NT2/D1 (cell line): ENCODE measurements around the gene KDM6B.

Source experiments
- DNase-seq: peaks from one replicate; pipeline ENCODE4 v3.0.0-alpha.2; 2011; ENCODE audit warnings: low read depth, low spot score
- H3K27me3 ChIP-seq: 2 replicates; pipeline ENCODE4 v1.6.0; 2011; ENCODE audit warnings: mild to moderate bottlenecking; ENCODE audit not compliant: insufficient read length, insufficient read depth
- H3K36me3 ChIP-seq: 2 replicates; pipeline ENCODE4 v1.6.1; 2011; ENCODE audit warnings: mild to moderate bottlenecking, low read length, mixed read lengths; ENCODE audit not compliant: insufficient read depth, insufficient read length
- H3K4me1 ChIP-seq: 2 replicates; pipeline ENCODE4 v1.5.1; 2011; ENCODE audit not compliant: insufficient read depth, insufficient read length
- H3K4me3 ChIP-seq: 2 replicates; pipeline ENCODE4 v1.5.1; 2011; ENCODE audit warnings: low read depth; ENCODE audit not compliant: insufficient read length
- H3K9ac ChIP-seq: 2 replicates; pipeline ENCODE4 v1.6.0; 2011; ENCODE audit warnings: low read depth; ENCODE audit not compliant: insufficient read length
- H3K9me3 ChIP-seq: 2 replicates; pipeline ENCODE4 v1.5.1; 2011; ENCODE audit warnings: mild to moderate bottlenecking, low read length; ENCODE audit not compliant: insufficient read depth
- SUZ12 ChIP-seq: IDR thresholded peaks from 2 replicates; pipeline ENCODE4 v1.6.1; 2011; ENCODE audit not compliant: insufficient read length, insufficient read depth; ENCODE audit errors: extremely low read depth
- YY1 ChIP-seq: IDR thresholded peaks from 2 replicates; pipeline ENCODE4 v1.6.1; 2011; ENCODE audit not compliant: insufficient read length, insufficient read depth
- ZNF274 ChIP-seq: IDR thresholded peaks from 2 replicates; pipeline ENCODE4 v1.6.1; 2011; ENCODE audit warnings: mild to moderate bottlenecking, low read depth, low read length

KDM6B gene

DNA sequence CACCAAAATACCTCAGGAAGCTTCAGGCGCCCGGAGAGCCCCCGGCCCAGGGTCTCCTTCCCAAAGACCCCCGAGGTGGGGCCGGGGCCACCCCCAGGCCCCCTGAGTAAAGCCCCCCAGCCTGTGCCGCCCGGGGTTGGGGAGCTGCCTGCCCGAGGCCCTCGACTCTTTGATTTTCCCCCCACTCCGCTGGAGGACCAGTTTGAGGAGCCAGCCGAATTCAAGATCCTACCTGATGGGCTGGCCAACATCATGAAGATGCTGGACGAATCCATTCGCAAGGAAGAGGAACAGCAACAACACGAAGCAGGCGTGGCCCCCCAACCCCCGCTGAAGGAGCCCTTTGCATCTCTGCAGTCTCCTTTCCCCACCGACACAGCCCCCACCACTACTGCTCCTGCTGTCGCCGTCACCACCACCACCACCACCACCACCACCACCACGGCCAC, 14.1 kb downstream of the KDM6B start:
- no peak overlapping the region for H3K4me3 ChIP-seq
- no peak for TF ChIP-seq ZNF274
- no peak for TF ChIP-seq YY1
- no peak for TF ChIP-seq SUZ12
- peaks cover 62% of the 10 kb centered on the region for H3K36me3 ChIP-seq
- H3K9ac ChIP-seq, result no peak overlapping the region
- no peaks in the 10 kb centered on the region for H3K9me3 ChIP-seq
- H3K27me3 ChIP-seq, result no peaks in the 10 kb centered on the region
- DNase-seq, result no peak
- peaks cover 6% of the 10 kb centered on the region for H3K4me1 ChIP-seq

GRCh38 chr17:7848739-7849129, 14.7 kb downstream of the KDM6B start:
- TF ChIP-seq YY1 (no peak), SUZ12 (no peak), ZNF274 (no peak)
- H3K9ac ChIP-seq, result no peak overlapping the region
- H3K9me3 ChIP-seq, result no peaks in the 10 kb centered on the region
- H3K36me3 ChIP-seq, result peaks cover 64% of the 10 kb centered on the region
- no peaks in the 10 kb centered on the region for H3K27me3 ChIP-seq
- DNase-seq, result no peak
- H3K4me3 ChIP-seq, result no peak overlapping the region
- peaks cover 6% of the 10 kb centered on the region for H3K4me1 ChIP-seq

- peaks cover 64% of the 10 kb centered on the region for H3K36me3 ChIP-seq
- no peak for TF ChIP-seq SUZ12
- no peak for TF ChIP-seq ZNF274
- no peak overlapping the region for H3K9ac ChIP-seq
- DNase-seq, result no peak
- H3K9me3 ChIP-seq, result no peaks in the 10 kb centered on the region
- no peak overlapping the region for H3K4me3 ChIP-seq
- no peaks in the 10 kb centered on the region for H3K27me3 ChIP-seq
- peaks cover 6% of the 10 kb centered on the region for H3K4me1 ChIP-seq
Measured at GRCh38 chr17:7849130-7849750, 15.2 kb downstream of the KDM6B start.

- H3K27me3 ChIP-seq, result no peaks in the 10 kb centered on the region
- DNase-seq, result no peak
- H3K9ac ChIP-seq, result no peak overlapping the region
- no peak overlapping the region for H3K4me3 ChIP-seq
- TF ChIP-seq SUZ12 (no peak), YY1 (no peak), ZNF274 (no peak)
- peaks cover 6% of the 10 kb centered on the region for H3K4me1 ChIP-seq
- H3K36me3 ChIP-seq, result peaks cover 64% of the 10 kb centered on the region
- no peaks in the 10 kb centered on the region for H3K9me3 ChIP-seq
Measured at GRCh38 chr17:7849751-7850504, 15.9 kb downstream of the KDM6B start.

- H3K27me3 ChIP-seq, result no peaks in the 10 kb centered on the region
- DNase-seq, result no peak
- H3K4me3 ChIP-seq, result no peak overlapping the region
- peaks cover 58% of the 10 kb centered on the region for H3K36me3 ChIP-seq
- H3K9me3 ChIP-seq, result no peaks in the 10 kb centered on the region
- H3K4me1 ChIP-seq, result peaks cover 6% of the 10 kb centered on the region
- H3K9ac ChIP-seq, result peak overlapping the region; percentile 10
- no peak for TF ChIP-seq YY1
- no peak for TF ChIP-seq ZNF274
- no peak for TF ChIP-seq SUZ12
Measured at GRCh38 chr17:7850701-7851437, 16.9 kb downstream of the KDM6B start.

DNA sequence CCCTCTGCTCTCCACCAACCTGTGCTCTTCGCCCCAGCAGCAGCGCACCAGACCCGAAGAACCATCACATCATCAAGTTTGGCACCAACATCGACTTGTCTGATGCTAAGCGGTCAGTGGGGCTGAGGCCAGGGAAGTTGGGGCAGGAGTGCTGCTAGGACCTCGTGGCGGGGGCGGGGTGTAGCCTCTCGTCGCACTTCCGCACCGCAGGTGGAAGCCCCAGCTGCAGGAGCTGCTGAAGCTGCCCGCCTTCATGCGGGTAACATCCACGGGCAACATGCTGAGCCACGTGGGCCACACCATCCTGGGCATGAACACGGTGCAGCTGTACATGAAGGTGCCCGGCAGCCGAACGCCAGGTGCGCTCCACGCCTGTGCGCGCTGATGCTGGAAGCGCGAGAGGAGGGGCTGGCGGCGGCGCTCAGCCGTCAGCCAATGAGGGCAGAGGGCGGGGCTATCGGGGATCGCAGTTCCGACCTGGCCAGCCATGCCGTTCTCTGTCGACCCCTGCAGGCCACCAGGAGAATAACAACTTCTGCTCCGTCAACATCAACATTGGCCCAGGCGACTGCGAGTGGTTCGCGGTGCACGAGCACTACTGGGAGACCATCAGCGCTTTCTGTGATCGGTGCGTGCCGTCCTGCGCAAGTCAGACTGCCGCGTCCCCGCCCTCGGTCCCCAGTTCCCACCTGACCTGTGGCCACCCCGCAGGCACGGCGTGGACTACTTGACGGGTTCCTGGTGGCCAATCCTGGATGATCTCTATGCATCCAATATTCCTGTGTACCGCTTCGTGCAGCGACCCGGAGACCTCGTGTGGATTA, 17.6 kb downstream of the KDM6B start:
- Histone ChIP-seq H3K36me3 (peaks cover 52% of the 10 kb centered on the region), H3K27me3 (no peaks in the 10 kb centered on the region), H3K4me3 (no peak overlapping the region), H3K4me1 (peaks cover 6% of the 10 kb centered on the region), H3K9me3 (no peaks in the 10 kb centered on the region), H3K9ac (peak overlapping the region; percentile 64)
- TF ChIP-seq YY1 (no peak), ZNF274 (no peak), SUZ12 (no peak)
- no peak for DNase-seq
